Right lung (tissue), 5 donors: ENCODE data around the gene PABPN1L. TPM values are rescaled to one million over a fixed set of nuclear protein-coding genes. Genes with fewer than 3 reads are reported as not detected.
"Not testable (repeated sequence)": the region's sequence is repeated elsewhere in the genome, so short reads cannot be mapped to it uniquely, and the experiment has no call there.

Experiments
- DNase-seq, 2 donors: peaks; one replicate each; pipeline ENCODE4 v3.0.0-alpha.2; 2013
- polyA plus RNA-seq, 5 donors: library from polyadenylated mRNA; unstranded; fragments of 120-200 nt; gene quantifications; one replicate each; pipeline versions ENCODE4 v1.2.1 to v1.2.3, GENCODE V29; 2013; ENCODE audit warnings: inconsistent platforms in 1 of 5, low replicate concordance in 1 of 5; ENCODE audit not compliant: insufficient read length in 5 of 5, insufficient read depth in 1 of 5

Gene PABPN1L
- polyA plus RNA-seq, 5 donors, result 0.13 to 0.25 TPM; not detected in 3

DNA sequence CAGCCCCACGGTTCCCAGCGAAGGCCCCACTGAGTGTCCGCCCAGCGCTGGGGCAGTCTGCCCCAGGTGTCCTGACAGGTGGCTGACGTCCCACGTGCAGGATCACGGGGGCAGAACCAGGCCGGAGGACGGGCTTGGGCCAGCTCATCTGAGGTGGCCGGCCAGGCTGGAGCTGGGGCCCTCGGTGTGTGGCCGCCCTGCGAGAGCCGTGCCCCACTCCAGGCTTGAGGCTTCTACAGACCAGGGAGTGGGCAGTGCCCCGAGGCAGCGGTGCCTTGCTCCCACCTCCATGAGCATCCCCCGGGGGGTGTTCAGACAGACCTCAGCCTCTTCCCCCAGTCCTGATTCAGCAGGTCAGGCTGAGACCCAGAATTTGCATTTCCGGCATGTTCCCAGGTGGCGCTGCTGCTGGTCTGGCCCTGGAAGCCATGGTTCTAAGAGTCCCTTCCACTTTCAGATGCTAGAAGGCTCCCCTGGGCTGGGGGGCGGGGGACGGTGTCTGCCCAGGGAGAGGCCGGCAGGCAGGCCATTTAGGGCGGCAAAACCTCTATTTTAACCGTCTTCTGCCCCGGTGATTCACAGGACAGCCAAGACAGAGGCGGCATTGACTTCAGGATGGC lies 35.4 kb upstream of the PABPN1L start:
- no peak for DNase-seq

DNA sequence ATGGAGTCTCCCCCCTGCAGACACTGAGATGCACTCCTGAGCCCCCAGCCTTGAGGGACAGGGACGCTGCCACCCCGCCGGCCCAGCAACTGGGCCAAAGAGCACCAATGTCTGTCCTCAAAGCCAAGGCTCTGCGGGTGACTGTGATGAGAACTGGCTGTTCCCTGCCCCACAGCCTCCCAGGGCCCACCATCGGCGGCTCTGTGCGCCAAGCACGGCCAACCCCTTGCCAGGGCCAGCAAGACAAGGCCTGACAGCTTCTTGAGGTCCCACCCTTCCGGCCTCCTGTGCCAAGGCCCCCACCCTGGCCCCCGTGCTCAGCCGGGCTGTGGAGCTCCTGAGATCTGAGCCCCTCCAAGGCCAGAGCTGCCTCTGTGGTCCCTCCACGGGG lies 34.2 kb upstream of the PABPN1L start:
- peak; percentile 71 to 73 for DNase-seq

DNA sequence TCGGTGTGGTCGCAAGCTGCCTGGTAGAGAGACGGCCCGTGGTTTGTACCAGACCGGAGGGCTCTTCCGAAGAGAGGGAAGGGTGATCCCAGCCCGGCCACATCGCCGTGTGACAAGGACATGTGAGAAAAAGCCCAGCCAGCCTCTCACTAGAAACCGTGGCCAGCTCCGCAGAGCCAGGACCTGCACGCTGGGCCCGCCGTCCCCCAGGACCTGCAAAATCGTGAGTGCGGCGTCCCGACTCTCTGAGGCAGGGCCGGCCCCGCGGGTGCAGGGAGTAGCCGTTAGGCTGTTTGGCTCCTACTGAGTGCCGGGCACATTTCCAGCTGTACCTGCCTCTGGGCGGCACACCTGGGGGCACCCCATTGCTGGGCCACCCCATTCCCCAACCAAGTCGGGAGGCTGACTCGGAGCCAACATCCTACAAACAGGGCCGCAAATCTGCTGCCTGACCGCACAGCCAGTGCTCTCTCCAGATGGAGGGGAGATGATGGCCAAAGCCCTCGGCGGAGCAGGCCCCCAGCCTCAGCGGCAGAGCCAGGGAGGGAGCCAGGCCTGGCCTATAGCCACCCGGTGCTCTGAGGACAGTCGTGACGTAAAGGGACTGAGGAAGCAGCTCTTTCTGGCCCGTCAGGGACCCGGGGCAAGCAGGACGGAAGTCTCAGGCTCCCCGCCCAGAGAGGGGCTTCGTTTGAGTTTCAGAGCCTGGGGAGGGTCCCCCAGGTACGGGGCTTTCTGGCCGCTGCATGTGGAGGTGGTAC lies 33.6 kb upstream of the PABPN1L start:
- peak; percentile 50 to 57 for DNase-seq

DNA sequence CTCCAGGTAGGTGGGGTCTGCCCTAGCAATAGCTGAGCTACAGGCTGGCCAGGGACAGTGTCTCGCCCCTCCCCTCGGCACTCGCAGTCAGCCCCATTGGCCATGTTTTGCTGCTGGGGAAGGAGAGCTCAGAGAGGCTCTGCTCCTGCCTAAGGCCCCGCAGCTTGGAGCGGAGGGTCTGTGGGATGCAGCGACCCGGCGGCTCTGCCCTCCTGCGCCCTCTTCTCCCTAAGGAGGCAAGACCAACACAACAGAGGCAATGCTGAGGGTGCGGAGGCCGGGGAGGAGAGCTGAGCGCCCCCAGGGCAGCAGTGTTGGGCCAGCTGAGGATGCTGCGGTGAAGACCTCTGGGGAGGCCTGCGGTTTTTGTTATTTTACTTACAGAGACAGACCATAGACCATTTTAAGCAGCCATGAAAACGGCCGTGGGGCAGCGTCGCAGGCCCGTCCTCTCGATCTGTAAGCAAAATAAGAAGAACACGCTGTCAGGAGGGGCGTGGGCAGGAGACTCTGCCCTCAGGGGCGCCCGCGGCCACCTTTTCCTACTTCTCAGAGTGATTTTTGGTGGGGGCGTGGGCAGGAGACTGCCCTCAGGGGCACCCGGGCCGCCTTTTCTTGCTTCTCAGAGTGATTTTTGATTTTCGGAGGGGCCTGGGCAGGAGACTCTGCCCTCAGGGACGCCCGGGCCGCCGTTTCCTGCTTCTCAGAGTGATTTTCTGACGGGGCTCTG lies 31.4 kb upstream of the PABPN1L start:
- DNase-seq, result no peak

DNA sequence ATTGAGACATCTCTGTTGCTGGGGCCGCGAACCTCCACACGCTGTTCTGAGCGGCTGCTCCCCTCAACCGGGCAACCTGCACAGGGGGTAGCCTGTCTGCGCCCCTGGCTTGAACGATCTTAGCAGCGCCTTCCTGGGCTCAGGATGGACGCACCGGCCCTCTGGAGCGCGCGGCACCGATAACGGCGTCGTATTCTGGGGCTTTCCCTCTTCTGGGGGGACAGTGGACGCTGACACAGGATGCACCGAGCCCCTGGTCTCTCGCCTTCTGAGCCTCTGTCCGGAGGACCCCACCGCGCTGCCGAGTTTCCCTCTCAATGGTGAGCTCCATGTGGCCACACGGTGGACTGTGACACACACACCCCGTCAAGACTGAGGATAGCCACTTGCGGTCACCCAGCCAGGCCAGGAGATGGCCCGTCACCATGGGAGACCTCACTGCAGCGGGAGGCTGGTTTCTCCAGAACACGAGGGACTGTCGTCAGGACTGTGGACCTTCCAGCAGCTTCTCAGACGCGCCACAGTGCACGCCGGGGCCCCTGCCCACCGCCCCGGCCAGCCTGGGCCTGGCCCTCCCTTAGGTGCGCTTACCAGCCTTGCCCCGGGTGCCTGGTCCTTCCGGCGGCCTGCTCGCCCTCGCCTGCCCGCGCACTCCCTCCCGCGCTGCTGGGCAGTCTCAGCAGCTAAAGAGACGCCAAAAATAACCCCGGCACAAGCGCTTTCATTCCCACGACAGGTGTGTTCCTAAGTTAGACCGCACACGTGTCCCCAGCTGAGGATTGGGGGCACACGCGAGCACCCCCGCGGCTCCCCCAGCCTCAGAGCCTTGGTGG lies 30.0 kb upstream of the PABPN1L start:
- DNase-seq, result no peak

DNA sequence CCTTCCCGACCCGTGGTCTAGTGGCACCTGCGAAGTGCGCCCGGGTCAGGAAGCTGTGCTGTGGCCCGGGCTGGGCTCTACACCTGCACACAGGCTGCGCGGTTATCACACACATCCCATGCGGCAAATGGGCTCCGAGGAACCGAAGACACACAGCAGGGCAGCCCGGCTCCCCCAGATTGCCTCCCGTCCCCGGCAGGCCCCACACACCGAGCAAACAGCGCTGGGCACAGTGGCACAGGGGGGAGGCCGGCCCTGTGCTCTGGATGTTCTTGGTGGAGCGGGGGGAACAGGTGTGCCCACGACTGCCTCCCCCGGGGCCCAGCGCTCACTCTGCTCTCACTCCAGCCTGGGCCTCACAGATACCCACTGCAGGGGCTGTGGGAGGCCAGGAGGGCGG lies 28.9 kb upstream of the PABPN1L start:
- no peak for DNase-seq

DNA sequence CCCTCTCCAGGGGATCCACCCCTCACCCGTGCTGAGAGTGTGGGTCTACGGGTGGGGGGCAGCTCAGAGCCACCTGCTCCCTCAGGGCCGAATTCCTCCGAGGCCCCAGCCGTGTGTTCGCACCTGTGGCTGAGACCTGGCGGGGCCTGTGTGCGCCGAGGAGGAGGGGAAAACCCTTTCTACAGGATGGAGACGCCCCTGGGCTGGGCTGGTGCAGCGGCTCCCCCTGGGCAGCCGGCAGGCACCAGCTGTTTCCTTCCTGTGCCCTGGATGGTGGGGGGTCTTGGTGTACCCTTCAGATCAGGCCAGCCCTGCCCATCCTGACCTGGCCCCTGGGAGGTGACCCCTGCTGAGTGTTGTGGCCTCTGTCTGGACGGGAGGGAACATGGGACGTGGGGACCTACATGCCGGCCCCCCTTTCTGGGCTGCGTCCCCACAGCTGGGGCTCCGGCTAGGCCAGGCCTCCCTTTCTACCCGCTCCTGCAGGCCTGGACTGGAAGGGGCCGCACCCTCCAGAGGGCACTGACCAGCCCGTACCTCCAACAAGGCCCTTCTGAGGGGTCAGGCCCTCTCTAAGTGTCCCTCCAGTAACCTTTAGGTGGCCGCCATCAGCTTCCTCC lies 28.3 kb upstream of the PABPN1L start:
- no peak for DNase-seq

DNA sequence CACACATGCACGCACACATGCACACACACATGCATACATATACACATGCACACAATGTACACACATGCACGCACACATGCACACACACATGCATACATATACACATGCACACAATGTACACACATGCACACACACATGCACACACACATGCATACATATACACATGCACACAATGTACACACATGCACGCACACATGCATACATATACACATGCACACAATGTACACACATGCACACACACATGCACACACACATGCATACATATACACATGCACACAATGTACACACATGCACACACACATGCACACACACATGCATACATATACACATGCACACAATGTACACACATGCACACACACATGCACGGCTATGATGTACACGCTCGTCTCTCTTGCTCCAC lies 27.8 kb upstream of the PABPN1L start:
- not testable (repeated sequence) for DNase-seq

DNA sequence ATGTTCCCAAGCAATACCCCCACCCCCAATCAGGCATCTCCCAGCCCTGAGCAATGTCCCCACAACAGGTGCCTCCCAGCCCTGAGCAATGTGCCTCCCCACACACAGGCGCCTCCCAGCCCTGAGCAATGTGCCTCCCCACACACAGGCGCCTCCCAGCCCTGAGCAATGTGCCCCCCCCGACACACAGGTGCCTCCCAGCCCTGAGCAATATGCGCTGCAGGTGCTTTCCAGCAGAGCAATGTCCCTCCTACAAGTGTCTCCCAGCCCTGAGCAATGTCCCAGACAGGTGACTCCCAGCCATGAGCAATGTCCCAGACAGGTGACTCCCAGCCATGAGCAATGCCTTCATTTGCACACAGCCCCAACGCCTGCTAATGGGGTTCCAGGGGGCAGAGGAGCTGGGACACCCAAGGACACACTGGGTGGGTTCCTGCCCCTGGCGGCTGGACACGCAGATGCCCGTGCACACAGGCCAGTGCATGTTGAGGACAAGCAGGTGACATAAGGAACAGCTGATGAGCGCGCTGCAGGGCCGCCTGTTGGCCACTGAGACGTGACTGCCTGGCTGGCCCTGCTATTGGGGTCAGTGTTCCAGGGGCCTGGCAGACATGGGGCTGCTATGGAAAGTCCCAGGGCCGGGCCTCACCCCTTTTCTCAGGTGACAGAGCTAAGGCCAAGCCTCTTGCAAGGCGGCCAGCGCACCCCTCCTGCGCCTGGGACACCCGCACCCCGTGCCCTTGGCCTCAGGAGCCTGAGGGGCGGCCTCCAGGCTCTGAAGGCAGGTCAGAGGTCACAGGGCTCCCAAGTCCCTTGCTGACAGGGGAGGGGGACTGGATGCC lies 26.9 kb upstream of the PABPN1L start:
- DNase-seq, result no peak

DNA sequence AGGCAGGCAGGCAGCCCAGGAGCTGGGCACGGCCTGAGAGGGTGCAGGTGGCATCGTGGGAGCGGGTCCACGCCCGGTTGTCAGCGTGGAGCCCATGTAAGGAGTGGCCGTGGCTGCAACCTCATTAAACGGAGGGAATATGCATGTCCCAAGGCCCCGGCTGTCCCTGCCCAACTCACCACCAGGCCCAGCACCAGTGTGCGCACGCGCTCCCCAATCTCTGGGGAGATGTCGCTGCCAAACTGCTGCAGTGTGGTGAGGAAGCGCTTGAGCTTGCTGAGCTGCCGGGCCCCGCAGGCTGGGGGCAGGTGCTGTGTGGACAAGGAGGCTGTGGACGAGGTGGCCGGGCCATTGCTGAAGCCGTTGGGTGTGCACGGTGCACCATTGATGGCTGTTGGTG lies 25.6 kb upstream of the PABPN1L start:
- no peak for DNase-seq

DNA sequence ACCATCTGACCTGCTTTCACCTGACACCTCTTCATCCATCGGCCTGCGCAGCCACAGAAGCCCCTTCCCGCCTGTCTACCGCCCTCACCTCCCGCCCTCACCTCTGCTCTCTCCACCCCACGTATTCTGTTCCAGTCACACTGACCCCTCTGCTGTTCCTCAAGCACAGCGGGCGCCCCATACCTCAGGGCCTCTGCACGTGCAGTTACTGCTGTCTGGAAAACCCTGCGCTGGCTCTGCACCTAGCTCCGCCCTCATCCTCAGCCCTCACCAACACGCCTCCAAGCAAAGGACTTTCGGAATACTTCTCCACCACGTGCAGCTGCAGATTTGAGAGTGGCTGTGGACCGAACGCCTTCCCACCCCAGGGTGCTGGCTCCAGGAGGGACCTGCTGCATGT lies 24.6 kb upstream of the PABPN1L start:
- DNase-seq, result no peak

DNA sequence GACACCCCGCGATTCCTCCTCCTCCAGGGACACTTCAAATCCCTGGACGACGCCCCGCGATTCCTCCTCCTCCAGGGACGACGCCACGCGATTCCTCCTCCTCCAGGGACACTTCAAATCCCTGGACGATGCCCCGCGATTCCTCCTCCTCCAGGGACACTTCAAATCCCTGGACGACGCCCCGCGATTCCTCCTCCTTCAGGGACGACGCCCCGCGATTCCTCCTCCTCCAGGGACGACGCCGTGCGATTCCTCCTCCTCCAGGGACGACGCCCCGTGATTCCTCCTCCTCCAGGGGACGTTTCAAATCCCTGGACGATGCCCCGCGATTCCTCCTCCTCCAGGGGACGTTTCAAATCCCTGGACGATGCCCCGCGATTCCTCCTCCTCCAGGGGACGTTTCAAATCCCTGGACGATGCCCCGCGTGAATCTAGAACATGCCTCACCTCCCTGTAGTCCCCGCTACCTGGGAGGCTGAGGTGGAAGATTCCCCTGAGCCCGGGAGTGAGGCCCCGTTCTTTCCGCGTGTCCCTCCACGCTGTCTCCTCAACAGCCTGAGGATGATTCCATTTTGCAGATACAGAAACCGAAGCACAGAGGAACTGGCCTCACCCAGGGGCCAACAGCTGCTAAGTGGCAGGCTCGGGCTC lies 23.4 kb upstream of the PABPN1L start:
- not testable (repeated sequence) for DNase-seq

DNA sequence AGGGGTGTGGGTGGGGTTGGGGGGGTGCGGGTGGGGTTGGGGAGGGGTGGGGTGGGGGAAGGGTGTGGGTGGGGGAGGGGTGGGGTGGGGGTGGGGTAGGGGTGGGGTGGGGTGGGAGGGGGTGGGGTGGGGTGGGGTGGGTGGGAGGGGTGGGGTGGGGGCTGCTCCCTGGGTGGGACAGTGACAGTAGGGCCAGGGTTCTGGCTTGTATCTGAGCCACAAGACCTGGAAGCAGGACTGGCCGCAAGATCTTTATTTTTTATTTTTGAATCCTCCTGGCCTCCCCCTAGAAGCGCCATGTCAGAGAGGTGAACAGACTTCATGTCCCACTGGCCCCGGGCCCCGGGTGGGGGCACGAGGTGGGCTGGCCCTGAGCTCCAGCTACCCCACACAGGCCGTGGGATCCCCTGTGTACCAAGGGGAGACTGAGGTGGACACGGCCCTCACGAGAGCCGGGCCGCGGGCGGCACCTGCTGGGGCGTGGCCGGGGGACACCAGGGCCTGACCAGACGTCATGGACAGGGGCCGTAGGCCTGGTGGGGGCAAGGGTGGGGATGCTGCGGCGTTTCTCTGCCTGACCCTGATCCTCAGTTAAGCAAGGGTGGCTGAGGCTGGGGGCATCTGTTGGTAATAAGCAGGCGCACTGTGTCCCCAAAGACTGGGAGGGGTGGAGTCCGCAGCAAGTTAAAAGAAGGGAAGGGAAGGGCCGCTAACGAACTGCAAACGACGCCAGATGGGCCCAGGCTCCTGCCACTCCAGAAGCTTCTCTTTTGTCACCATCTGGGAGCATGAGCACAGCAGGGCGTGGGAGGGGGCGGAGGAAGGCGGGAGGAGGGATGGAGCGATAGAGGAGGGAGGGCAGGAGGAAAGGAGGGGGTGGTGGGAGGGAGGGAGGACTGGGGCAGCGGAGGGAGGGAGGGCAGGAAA lies 22.3 kb upstream of the PABPN1L start:
- DNase-seq, result no peak

DNA sequence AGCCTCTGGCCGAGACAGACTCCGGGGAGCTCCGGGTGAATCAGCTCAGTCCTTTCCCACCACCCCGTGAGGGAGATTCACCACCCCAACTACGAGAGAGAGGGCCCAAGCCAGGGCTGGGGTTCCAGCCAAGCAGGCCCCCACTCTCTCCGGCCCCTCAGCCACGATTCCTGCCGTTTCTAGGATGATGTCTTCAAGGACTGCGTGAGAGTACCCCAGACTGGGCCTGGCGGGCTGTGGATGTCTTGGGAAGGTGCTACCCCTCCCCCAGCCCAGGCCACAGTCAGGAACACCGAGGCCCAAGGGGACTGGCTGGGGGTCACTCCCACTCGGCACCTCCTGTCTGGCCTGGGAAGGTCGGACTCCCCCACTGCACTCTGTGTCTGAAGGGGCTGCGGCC lies 21.6 kb upstream of the PABPN1L start:
- no peak for DNase-seq

DNA sequence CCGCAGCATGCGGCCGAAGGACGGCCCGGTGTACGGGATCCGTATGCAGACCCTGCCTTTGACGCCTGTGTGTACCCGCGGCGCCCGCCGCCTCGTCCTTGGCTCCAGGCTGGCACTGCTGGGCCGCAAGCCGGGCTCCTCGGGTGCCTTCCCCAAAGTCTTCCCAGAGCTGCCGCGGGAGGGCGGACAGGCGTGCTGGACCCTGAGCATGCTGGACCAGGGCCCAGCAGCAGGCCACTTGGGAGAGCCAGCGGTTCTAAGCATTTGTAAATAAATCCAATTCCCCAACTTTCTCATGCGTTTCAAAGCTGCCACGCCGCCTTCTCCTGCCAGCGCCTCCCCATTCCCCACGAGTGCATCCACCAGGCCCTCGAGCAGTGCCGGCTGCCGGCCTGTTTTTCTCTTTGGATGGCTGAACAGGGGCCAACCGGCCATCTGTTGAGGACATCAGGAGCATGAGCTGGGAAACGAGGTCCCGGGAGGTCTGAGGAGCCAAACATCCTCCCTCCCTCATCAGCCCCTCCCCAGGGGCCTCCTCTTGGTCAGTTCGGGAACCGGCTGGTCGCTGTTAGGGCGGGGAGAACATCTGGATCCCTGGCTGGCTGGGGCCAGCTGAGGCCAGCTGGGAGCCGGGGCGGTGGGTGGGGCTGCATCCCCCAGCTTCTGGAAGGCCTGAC lies 20.5 kb upstream of the PABPN1L start:
- peak; percentile 96 for DNase-seq

DNA sequence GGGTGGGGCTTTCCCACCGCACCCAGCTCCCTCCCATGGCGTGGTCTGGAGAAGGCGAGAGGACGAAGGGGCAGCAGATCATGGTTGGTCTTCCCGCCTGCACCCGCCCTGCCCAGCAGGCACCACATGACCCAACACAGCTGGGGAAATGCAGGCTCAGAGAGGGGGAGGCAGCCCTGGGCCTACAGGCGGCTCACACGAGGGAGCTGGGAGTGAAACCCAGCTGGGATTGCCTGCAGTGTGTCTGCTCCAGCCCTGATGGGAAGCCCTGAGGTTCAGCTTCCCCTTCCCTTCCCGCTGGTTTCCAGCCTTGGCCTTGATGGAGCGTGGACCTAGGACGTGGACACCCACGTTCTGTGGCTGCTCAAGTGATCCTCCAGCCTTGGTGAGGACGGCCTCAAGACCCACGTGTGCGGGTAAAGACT lies 20.0 kb upstream of the PABPN1L start:
- DNase-seq, result peak in 1 of 2 donors; percentile 24

DNA sequence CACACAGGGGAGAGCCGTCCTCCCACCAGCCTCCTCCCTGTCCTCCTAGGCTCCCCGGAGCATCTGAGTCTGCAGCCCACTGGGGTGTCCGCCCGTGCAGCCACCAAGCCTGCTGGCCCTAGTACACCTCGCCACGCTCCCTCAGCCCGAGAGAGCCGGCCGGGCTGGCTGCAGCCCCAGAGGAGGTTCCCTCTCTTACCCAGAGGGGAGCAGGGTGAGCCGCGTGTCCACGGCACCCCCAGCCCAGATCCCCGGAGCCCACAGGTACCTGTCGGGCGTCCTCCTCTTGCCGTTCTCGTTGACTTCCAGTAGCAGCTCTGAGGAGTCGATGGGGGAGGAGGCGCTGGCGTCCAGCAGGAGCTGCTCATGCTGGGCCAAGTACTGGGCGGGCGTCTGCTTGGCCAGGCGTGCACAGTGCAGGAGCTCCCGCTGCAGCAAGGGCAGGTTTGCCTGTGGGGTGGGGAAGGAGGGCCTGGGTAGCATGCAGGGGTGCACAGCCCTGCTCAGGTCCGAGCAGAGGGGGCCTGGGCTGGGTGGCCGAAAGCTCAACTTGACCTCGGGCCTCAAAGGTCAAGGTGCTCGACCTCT lies 19.3 kb upstream of the PABPN1L start:
- no peak for DNase-seq
